Measurements from ENCODE around the gene SPATS1.

- TF ChIP-seq REST (IDR thresholded peaks at IDR 0.05; ENCODE audit: insufficient replicate concordance, low read depth): no peak
- TF ChIP-seq CTCF (IDR thresholded peaks at IDR 0.05; ENCODE audit: insufficient read depth, low read length): no peak
- TF ChIP-seq POLR2AphosphoS5 (IDR thresholded peaks at IDR 0.05; ENCODE audit: low read depth): no peak
- no peak for TF ChIP-seq GABPA (IDR thresholded peaks at IDR 0.05; ENCODE audit: low read depth)
These were observed 21.2 kb upstream of the SPATS1 start for GRCh38 chr6:44321210-44321609.
